ENCODE data around the gene CRB3.

DNA sequence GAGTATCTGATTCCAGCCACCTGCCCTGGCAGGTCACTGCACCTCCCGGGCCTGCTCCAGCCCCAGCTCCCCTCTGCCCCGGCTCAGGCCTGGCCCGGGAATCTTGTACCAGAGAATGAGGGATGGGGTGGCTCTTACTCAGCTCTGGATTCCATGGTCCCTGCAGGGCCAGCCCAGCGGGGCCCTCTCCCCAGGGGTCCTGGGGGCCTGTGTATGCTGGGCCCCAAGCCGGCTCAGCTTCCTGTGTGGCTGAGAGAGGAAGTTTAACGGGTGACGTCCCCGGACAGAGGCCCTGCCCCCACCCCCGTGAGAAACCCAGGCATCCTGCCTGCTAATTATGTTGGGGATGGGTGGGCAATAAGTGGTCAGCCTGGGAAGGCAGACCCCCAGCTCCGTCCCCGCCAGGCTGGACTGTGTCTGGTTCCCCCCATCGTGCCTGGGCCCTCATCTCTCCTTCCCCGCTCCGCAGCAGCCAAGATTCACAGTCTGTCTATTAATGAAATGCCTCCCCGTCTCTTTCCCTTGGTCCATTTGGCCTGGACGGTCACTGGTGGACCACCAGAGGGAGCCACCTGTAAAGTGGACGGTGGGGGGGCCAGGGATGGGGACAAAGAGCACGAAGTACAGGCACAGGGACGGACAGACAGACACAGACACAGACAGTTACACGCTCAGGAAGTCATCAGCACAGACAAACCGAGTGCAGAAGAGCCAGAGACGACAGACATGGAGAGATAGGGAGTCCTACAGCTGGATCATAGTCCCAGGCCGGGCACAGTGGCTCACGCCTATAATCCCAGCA, 17.7 kb downstream of the CRB3 start, which contains the start of gene DENND1C:
- no peak for TF ChIP-seq POLR2AphosphoS5 (IDR thresholded peaks at IDR 0.05; ENCODE audit: low read depth, low read length)
- TF ChIP-seq TAF1 (IDR thresholded peaks at IDR 0.05; ENCODE audit: borderline replicate concordance, insufficient read depth, low read length), result no peak
